Mesodermal cell (in vitro differentiated cells): ENCODE data around the gene IL1RL2.

Source experiments
- H3K27ac ChIP-seq: 2 replicates; pipeline ENCODE4 v1.7.0; 2013; ENCODE audit warnings: mild to moderate bottlenecking, low read depth, low read length, moderate library complexity; ENCODE audit not compliant: severe bottlenecking
- H3K36me3 ChIP-seq: 2 replicates; pipeline ENCODE4 v1.7.1; 2013; ENCODE audit warnings: mild to moderate bottlenecking, low read length, moderate library complexity; ENCODE audit not compliant: control insufficient read depth, insufficient read depth
- H3K4me1 ChIP-seq: one replicate; pipeline ENCODE4 v1.7.1; 2013; ENCODE audit warnings: mild to moderate bottlenecking, low read length; ENCODE audit not compliant: insufficient read depth, control insufficient read depth, poor library complexity, severe bottlenecking
- H3K4me3 ChIP-seq: 2 replicates; pipeline ENCODE4 v1.7.0; 2013; ENCODE audit warnings: low read length, control low read depth, mild to moderate bottlenecking; ENCODE audit not compliant: insufficient read depth, poor library complexity, severe bottlenecking; ENCODE audit errors: extremely low read depth
- H3K9me3 ChIP-seq: 2 replicates; pipeline ENCODE4 v1.7.1; 2013; ENCODE audit warnings: mild to moderate bottlenecking, low read length, moderate library complexity; ENCODE audit not compliant: control insufficient read depth
- WGBS, 2 experiments: methylation state at CpG; one replicate each; pipeline ENCODE4 v1.1.5; 2013; ENCODE audit warnings: missing lambda C conversion rate in 2 of 2; ENCODE audit not compliant: insufficient coverage in 2 of 2; 5-methylcytosine and 5-hydroxymethylcytosine counted together

The IL1RL2 gene

DNA sequence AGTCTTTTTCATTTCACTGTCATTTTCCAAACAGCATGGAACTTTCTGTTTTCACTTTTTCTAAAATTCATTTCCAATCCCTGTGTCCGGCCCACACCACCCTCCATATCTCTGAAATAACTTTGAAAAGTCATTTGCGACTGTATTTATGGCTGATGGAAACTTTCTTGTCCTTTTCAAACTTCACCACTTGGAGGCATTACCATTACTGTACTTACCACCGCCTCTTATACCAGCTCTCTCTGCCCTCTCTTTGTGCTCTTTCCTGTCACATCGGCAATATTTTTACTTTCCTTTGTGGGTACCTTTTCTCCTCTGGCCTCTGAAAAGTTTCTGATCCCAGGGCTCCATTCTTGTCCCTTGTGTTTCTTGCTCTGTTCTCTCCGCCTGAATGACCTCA is 85.0 kb downstream of the IL1RL2 start:
- 83 to 93% methylated on average over 2 to 3 of the region's 5 CpGs for WGBS, 2 experiments
- peaks cover 8% of the 10 kb centered on the region for H3K9me3 ChIP-seq
- no peak overlapping the region for H3K27ac ChIP-seq
- H3K36me3 ChIP-seq: no peaks in the 10 kb centered on the region
- peaks cover 4% of the 10 kb centered on the region for H3K4me1 ChIP-seq
- H3K4me3 ChIP-seq: no peak overlapping the region

DNA sequence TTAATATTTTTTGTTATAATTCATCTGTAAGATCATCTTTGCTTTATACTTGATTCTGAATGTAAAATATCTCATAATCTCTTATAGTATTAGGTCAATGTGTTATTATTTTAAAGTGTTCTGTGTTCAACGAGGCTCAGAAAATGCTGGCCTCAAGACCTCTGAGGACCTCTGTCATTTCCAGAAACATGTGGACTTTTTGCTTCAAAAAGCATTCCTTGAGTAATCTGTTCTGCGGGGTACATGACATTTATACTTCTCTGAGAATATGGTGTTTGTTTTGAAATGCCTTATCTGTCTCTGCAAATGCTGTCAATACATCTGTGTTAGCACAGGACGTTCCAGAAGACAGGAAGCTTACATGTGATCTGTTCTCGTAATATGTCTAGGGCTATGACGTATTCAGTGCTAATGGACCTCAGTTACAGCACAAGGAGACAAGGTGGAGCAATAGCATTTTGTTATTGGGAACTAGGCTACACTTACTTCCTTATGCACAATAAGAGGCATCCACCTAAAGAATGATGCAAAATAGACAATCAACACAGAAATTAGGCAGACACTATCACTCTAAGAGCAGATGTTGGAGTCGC is 86.9 kb downstream of the IL1RL2 start:
- H3K4me3 ChIP-seq: no peak overlapping the region
- WGBS, 2 experiments: 84 to 94% methylated on average over 6 of the region's 6 CpGs
- no peak overlapping the region for H3K27ac ChIP-seq
- peaks cover 3% of the 10 kb centered on the region for H3K4me1 ChIP-seq
- peaks cover 8% of the 10 kb centered on the region for H3K9me3 ChIP-seq
- no peaks in the 10 kb centered on the region for H3K36me3 ChIP-seq

- H3K36me3 ChIP-seq: no peaks in the 10 kb centered on the region
- WGBS, 2 experiments: 100% methylated on average over 1 to 2 of the region's 2 CpGs
- no peak overlapping the region for H3K4me3 ChIP-seq
- H3K27ac ChIP-seq: no peak overlapping the region
- peaks cover 8% of the 10 kb centered on the region for H3K9me3 ChIP-seq
- peaks cover 9% of the 10 kb centered on the region for H3K4me1 ChIP-seq
Observed at GRCh38 chr2:102276549-102277201, 89.9 kb downstream of the IL1RL2 start.

DNA sequence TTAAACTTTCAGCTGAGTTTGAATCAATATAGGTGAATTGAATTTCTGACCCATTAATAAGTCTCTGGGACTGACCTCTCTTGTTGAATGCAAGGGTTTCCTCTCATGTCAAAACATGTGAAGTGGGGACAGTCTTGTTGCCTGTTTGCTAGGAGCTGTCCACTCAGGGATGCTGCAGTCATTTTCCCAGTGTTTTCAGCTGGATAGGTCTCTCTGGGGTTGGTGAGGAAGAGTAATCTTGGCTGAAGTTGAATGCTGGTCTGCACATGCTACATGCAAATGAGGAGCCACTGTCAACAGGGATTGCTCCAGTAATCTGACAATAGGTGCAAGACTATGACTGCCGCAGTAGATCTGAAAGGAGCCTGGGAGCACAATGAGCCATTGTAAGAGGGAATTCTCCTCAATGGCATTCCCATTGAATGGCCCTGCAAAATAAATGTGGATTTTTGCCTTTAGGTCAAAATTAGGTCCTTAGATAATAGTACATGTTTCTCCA is 90.4 kb downstream of the IL1RL2 start:
- Histone ChIP-seq H3K27ac (no peak overlapping the region), H3K4me3 (no peak overlapping the region), H3K4me1 (peaks cover 9% of the 10 kb centered on the region), H3K9me3 (peaks cover 8% of the 10 kb centered on the region), H3K36me3 (no peaks in the 10 kb centered on the region)
- 73 to 100% methylated on average over 1 of the region's 1 CpG for WGBS, 2 experiments

DNA sequence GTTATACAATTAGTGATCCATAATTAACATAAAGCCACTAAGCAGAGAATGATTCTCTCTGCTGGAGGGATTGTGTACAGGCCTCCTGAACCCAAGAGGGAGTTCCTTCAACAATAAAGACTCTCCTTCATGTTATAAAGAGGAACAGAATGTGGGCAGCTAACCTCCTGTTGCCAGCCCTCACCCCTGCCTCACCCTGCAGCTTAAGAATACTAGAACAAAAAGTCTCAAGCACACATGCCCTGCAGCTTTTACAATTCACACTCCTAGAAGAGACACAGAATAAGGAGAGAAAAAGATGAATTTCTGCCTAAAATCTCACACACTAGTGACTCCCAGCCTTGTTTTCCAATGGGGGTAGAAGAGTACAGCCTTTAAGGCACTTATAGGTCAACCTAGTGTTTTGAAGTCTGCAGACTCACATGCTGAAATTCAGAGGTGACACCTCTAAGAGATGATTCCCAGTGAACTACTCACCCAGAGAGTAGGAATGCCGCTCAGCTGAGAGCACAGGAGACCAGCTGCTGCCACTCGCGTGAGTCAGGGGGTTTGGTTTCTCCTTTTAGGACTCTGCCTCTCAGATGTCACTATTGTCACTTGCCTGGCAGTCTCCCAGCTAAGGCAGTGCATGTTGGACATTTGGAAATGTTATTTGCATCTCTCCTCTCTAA is 92.0 kb downstream of the IL1RL2 start:
- Histone ChIP-seq H3K4me3 (no peak overlapping the region), H3K27ac (no peak overlapping the region), H3K9me3 (peaks cover 5% of the 10 kb centered on the region), H3K4me1 (peaks cover 9% of the 10 kb centered on the region), H3K36me3 (no peaks in the 10 kb centered on the region)
- WGBS, 2 experiments: 63 to 81% methylated on average over 3 of the region's 3 CpGs

GRCh38 chr2:102279391-102279735 is 92.5 kb downstream of the IL1RL2 start:
- H3K9me3 ChIP-seq: peaks cover 5% of the 10 kb centered on the region
- no peak overlapping the region for H3K4me3 ChIP-seq
- no peaks in the 10 kb centered on the region for H3K36me3 ChIP-seq
- H3K27ac ChIP-seq: no peak overlapping the region
- WGBS, 2 experiments: no CpG with 5 or more reads among the region's 1 CpG
- peaks cover 9% of the 10 kb centered on the region for H3K4me1 ChIP-seq

GRCh38 chr2:102282678-102283091 is 95.9 kb downstream of the IL1RL2 start:
- Histone ChIP-seq H3K4me3 (no peak overlapping the region), H3K27ac (no peak overlapping the region), H3K36me3 (no peaks in the 10 kb centered on the region), H3K9me3 (no peaks in the 10 kb centered on the region), H3K4me1 (peaks cover 9% of the 10 kb centered on the region)
- WGBS, 2 experiments: no CpG with 5 or more reads among the region's 2 CpGs

DNA sequence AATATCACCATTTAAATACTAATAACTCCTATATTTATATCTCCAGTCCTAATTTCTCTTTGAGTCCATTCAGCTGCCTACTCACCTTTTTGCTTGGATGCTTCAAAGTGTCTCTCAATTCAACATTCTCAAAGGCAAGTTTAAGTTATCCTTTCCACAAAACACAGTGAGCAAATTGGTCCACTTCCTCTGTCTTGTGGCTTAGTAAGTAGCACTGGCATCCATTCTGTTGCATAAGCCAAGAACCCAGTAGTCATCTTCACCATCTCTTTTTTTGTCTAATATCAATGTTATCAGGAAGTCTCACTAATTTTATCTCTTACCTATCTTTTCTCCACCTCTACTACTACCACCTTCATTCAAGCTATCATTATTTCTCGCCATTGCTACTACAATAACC is 97.2 kb downstream of the IL1RL2 start:
- Histone ChIP-seq H3K36me3 (no peaks in the 10 kb centered on the region), H3K27ac (no peak overlapping the region), H3K9me3 (no peaks in the 10 kb centered on the region), H3K4me3 (no peak overlapping the region), H3K4me1 (peaks cover 4% of the 10 kb centered on the region)
- 71 to 93% methylated on average over 1 of the region's 1 CpG for WGBS, 2 experiments

GRCh38 chr2:102284611-102285010 is 97.8 kb downstream of the IL1RL2 start:
- 85 to 100% methylated on average over 2 of the region's 3 CpGs for WGBS, 2 experiments
- no peak overlapping the region for H3K4me3 ChIP-seq
- no peak overlapping the region for H3K27ac ChIP-seq
- H3K4me1 ChIP-seq: no peaks in the 10 kb centered on the region
- H3K36me3 ChIP-seq: no peaks in the 10 kb centered on the region
- no peaks in the 10 kb centered on the region for H3K9me3 ChIP-seq

DNA sequence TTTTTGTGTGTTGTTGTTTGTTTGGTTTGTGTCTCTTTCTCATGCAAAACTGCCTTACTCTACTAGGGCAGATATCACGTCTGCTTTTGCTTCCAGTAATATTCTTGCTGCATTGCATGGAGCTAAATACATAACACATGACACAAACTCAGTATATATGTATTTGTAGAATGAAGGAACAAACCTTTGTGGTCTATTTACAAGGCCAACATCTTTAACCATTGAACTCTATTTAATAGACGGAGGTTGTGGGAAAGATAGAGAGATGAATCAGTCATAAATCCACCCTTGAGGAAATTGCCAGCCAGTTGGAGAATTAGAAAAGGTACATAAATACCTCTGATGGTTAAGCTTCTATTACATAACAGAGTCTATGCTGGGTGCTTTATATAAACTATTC is 98.5 kb downstream of the IL1RL2 start:
- no peak overlapping the region for H3K27ac ChIP-seq
- H3K4me3 ChIP-seq: no peak overlapping the region
- WGBS, 2 experiments: no CpG with 5 or more reads among the region's 2 CpGs
- no peaks in the 10 kb centered on the region for H3K9me3 ChIP-seq
- no peaks in the 10 kb centered on the region for H3K4me1 ChIP-seq
- H3K36me3 ChIP-seq: no peaks in the 10 kb centered on the region

GRCh38 chr2:102286041-102286440 is 99.2 kb downstream of the IL1RL2 start:
- Histone ChIP-seq H3K36me3 (no peaks in the 10 kb centered on the region), H3K27ac (no peak overlapping the region), H3K9me3 (no peaks in the 10 kb centered on the region), H3K4me1 (no peaks in the 10 kb centered on the region), H3K4me3 (no peak overlapping the region)
- 85 to 88% methylated on average over 2 of the region's 3 CpGs for WGBS, 2 experiments
